Measurements from ENCODE around the gene VARS2.

VARS2 gene

DNA sequence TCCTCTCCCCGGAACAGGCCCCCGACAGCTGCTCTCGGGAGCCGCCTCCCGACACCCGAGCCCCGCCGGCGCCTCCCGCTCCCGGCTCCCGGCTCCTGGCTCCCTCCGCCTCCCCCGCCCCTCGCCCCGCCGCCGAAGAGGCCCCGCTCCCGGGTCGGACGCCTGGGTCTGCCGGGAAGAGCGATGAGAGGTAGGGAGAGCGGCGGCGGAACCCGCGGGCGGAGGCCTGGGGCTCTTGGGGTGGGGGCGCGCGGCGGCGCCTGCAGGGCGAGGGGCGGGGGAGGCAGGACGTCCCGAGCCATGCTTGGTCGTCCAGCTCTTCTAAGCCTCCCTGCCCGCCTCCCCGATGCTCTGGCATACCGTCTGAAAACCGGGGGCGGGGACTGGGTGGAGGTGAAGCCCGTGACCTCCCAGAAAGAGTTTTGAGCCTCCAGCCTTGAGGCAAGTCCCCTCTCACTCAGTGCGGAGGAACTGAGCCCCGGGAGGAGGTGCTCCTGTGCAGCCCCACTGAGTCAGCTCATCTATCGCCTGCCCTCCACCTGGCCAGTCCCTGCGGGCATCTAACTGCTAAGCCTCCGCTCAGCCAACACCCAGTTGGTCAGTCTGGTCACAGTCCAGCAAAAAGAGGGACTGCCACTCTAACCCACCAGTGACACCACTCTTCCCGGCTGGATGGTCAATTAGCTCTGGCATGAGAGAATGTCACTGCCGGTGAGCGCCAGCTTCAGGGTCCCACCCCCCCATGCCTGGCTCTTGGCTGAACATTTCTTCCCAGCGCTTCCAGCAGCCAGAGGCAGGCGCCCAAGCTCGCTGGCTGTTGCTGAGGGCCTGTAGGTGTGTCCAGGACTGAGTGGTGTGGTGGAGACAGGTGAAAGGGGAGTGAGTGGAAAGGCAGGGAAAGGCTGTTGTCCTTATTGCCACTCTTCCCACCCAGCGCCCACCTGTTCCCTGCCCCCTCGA is 29.2 kb upstream of the VARS2 start:
- peak in 1 of 2 experiments; percentile 33 for DNase-seq

DNA sequence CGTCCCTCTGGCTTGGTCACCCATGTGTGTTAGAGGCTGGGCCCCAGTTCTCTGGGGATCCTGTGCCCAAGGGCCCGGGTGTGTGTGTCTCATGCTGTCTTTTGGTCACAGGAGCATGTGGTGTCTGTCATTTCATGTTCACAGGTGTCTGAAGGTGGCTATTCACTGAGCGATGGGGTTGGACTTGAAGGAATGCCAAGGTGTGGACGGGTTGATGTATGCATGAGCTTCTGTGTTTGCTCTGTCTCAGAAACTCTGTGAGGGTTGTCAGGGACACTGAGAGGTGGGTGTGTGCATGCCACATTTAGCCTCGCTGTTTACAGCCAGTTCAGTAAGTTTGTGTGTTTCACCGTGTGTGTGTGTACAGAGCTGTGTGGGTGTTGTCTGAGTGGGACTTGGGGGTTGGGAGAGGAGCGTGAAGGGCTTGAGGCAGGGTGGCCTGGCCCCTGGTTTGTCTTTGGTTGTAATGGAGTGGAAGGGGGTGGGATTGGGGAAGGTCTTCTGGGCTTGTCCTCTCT is 28.5 kb upstream of the VARS2 start:
- no peak for DNase-seq

DNA sequence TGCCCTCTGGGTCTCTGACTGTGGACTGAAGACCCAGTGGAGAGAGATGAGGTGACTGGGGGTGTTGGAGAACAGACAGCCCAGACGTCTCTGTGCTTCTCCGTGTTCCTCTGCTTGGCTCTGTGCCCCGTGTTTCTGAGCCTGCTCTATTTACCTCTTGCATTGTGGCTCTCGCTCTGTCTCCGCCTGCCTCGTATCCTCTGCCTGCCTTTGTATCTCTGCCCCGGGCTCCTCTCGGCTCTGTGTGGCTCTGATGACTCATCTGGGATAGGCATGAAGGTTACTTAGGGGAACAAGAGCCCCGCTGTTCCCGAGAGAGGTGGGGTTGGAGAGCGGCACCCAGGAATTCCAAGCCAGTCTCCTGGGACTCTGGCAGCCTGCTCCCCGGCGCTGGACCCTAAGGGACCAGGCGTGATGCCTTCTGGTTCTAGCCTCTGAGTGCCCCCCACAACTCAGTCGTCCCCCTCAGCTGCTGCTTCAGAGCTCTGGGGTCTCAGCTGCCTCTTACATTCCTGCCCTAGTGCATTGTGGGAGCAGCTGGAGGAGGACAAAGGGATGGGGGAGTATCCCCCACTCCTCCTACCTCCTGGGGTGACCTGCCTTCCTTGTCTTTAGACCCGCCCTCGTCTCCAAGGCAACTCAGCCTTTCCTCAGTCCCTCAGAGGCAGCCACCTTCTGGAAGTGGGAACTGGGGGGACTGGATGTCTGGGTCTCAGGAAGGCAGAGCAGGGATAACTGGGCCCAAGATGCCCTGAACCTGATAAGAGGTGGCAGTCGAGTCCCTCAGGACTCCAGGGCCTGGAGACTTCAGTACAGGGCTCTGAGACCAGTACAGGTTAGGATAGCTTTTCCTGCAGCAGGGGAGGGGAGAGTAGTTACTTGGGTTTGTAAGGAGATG is 27.8 kb upstream of the VARS2 start:
- DNase-seq = peak in 1 of 2 experiments; percentile 35

DNA sequence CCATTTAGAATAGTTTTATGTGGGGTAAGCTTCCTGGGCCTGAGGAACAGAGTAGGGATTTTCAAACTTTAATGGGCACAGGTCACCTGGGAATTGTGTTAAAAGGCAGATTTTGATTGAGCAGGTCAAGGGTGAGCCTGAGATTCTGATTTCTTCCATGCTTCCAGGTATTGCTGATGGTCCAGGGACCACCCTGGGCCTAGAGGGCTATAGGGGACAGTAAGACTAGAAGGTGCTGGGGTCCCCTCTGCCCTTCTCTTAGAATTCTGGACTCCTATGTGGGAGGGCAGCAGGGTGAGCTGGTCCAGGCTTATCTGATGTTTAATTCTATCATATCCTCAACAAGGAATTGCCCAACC is 27.2 kb upstream of the VARS2 start:
- DNase-seq = no peak

DNA sequence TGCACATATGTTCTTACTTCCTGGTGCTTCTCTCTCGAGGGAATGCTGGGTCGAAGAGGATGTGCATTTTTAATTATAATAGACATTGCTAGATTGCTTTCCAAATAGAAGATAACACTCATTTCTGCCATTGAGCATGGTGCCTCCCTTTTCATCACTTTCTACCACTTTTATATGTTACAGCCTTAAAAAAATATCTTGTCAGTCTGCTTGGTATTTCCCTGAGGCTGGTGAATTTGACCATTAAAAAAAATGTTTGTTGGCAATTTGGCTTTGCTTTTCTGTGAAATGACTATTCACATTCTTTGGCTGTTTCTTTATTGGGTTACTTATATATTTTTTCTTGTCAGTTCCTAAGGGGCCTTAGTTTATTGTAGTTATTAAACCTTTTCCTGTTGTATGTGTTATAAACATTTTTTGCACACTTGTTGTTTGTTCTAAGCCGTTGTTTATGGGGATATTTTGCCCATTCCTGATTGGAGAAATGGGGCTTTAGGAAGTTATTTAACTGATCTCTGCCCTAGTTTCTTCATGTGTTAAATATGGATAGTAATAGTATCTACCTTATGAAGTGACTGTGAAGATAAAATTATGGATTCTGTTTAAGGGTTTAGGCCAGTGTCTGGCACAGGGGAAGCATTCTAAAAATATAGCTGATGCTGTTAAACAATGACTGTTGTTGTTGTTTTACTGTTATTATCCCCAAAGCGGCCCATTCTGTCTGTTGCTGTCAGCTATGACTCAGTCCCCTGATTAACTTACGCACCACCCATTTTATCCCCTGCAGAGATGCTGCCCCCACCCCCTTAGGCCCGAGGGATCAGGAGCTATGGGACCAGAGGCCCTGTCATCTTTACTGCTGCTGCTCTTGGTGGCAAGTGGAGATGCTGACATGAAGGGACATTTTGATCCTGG is 25.9 kb upstream of the VARS2 start:
- no peak for DNase-seq

DNA sequence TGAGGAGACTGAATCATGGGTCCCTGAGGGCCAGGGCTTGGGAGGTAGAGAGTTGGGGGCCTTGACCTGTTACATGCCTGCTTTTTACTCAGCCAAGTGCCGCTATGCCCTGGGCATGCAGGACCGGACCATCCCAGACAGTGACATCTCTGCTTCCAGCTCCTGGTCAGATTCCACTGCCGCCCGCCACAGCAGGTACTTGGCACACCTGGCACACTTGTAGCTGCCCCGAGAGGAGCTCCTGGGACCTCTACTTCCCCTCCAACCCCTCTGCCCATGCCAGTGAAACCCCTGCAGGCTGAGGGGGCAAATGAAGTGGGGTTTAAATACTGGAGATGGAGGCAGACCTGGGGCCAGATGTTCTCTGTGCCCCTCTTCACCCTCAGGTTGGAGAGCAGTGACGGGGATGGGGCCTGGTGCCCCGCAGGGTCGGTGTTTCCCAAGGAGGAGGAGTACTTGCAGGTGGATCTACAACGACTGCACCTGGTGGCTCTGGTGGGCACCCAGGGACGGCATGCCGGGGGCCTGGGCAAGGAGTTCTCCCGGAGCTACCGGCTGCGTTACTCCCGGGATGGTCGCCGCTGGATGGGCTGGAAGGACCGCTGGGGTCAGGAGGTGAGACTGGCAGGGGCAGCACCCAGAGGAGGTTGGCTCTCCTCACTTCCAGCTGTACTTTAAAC is 25.1 kb upstream of the VARS2 start:
- no peak for DNase-seq

DNA sequence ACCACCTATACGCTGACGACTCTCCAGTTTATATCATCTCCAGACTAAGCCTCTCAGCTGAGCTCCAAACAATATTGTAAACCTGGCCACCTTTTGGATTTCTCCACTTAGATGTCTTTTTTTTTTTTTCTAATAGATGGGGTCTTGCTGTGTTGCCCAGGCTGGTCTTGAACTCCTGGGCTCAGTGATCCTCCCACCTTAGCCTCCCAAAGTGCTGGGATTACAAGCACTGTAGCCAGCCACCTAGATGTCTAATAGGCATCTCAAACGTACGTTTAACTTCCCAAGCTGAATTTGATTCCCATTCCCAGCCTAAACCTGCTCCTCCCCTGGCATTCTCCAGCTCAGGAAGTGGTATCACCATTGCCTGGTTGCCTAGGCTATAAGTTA is 24.5 kb upstream of the VARS2 start:
- no peak for DNase-seq

DNA sequence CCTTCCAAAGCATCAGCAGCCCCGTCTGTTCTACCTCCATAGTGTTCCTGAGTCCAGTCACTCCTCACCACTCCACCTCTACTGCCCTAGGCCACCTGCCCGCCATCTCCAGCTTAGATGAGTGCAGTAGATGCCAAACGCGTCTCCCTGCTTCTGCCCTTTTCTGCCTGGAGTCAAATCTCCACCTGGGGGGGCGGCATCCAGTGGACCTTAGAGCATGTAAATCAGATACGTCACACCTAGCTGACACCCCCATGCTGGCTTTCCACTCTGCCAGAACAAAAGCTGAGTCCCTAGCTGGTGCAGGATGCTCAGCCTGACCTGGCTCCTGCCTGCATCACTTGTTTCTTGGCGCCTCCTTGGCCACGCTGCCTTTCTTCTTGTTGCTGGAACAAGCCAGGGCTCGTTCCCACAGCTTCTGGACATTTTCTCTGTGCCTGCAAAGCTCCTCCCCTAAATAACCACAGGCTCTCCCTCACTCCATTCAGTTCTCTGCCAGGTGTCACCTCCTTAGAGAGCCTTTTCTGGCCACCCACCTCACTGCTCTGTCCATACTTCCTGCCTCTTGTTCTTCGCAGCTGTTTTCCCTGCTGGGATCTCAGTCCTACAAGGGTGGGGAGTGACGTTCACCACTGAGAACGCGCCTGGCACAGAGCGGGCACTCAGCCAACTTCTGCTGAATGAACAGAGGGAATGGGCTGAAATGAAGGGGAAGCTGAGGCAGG is 24.0 kb upstream of the VARS2 start:
- DNase-seq = no peak

DNA sequence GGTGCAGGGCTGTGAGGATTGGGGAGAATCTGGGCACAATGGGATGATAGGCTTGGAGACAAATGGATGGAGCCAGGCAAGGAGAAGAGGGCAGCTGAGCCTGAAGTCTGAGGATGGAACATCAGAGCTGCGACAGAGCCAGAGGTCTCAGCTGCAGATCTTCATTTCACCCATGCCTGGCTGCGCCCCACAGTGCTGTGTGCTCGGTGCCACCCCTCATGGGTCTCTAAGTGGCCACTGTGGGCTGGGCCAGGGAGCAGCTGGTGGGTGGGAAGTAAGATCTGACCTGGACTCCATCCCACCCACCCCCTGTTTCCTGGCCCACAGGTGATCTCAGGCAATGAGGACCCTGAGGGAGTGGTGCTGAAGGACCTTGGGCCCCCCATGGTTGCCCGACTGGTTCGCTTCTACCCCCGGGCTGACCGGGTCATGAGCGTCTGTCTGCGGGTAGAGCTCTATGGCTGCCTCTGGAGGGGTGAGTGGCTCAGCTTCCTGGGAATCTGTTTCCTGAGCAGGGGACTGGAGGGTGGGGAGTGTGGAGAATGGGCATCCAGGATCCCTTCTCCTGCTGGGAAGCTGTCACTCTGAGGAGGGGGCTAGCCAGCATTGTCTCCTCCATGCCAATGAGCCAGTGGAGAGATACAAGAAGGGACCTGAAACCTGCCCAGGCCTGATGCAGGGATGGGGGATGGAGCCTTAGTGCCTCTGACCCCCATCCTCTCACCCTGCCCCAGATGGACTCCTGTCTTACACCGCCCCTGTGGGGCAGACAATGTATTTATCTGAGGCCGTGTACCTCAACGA is 23.2 kb upstream of the VARS2 start:
- no peak for DNase-seq

DNA sequence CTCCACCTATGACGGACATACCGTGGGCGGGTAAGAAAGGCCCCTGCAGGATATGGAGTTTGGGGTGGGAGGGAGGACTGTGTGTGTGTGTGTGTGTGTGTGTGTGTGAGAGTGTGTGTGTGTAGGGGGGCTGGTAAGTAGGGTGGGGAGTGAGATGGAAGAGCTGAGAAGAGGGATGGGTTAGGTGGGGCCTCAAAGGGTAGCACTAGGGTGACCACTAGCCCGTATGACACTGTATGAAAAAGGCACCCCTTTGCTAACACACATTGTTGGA is 22.7 kb upstream of the VARS2 start:
- DNase-seq = no peak

DNA sequence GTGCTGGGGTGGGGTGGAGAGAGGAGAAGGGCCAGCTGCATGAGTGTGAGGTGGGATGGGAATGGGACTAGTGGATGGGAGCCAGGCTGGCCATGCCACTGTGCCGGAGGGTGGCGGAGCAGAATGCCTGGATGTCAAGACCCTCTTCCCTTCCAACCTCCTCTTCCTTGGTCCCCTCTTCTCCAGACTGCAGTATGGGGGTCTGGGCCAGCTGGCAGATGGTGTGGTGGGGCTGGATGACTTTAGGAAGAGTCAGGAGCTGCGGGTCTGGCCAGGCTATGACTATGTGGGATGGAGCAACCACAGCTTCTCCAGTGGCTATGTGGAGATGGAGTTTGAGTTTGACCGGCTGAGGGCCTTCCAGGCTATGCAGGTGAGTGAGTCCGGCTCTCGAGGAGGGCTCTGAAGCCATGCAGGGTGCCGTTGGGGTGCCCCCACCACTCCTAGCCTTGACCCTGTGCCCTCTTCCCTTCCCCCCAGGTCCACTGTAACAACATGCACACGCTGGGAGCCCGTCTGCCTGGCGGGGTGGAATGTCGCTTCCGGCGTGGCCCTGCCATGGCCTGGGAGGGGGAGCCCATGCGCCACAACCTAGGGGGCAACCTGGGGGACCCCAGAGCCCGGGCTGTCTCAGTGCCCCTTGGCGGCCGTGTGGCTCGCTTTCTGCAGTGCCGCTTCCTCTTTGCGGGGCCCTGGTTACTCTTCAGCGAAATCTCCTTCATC is 22.1 kb upstream of the VARS2 start:
- DNase-seq = no peak

DNA sequence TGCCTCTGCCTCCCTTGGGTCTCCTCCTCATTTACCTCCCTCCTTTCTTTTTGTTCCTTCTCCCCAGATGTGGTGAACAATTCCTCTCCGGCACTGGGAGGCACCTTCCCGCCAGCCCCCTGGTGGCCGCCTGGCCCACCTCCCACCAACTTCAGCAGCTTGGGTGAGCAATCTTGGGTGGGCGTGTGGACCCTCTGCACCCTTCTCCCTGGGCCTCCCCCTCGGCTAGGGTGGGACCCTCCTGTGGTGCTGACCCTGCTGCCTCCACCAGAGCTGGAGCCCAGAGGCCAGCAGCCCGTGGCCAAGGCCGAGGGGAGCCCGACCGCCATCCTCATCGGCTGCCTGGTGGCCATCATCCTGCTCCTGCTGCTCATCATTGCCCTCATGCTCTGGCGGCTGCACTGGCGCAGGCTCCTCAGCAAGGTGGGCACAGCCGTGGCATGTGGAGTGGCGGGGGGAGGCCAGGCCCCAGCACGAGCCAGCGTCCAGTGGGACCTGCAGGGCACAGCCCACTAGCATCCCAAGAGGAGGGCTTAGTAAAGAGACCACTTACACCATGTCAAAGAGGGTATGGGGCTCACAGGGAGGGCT is 20.9 kb upstream of the VARS2 start:
- DNase-seq = no peak

DNA sequence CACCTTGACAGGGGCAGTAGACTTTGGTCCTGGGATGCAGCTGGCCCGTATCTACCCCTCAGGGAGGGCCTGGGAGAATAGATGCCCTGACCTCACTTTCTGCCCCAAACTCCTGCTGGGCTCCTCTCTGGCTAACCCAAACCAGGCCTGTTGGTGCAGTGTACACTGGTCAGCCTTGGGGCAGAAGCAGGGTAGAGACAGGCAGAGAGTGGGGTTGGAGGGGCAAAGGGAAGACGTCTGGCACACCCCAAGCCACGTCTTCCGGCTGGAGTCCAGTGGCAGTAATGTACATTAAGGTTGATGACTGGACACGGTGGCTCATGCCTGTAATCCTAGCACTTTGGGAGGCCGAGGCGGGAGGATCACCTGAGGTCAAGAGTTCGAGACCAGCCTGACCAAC is 20.4 kb upstream of the VARS2 start:
- DNase-seq = no peak

DNA sequence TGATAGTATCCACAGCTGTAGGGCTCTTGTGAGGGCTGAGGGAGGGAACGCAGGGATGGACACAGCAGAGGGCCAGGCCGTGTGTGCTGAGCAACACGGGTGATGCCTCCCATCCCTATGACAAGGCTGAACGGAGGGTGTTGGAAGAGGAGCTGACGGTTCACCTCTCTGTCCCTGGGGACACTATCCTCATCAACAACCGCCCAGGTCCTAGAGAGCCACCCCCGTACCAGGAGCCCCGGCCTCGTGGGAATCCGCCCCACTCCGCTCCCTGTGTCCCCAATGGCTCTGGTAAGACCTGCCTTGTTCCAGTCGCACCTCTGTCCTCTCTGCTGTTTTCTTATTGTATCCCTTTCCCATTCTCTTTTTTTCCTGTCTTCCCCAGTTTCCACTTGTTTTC is 19.7 kb upstream of the VARS2 start:
- no peak for DNase-seq

DNA sequence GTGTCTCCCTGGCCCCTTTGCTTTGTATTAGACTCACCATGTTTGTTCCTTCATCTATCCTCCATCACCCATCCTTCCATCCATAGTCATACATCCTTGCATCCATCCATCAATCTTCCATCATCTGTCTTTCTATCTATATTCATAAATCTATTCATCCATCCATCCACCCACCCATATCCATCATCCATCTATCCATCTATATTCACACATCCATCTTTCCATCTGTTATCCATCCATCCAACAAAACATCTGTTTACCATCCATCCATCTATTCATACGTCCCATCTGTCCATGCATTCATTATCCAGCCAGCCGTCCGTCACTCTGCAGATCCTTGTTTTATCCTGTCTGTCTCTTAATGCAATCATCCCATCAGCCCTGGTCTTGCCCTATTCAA is 19.1 kb upstream of the VARS2 start:
- no peak for DNase-seq

DNA sequence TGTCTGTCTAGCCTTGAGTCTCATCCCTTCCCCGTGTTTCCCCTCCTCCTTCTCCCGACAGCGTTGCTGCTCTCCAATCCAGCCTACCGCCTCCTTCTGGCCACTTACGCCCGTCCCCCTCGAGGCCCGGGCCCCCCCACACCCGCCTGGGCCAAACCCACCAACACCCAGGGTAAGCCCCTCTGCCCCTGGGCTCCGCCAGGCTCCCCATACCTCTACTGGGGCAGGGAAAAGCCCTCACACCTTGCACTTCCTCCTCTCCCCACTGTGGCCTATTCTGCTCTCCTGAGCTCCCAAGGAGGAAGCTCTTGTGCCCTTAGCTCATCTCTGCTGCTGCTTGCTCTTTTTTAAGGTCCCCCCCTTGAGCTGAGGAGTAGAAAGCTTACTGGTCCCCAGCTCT is 18.7 kb upstream of the VARS2 start:
- DNase-seq = no peak

DNA sequence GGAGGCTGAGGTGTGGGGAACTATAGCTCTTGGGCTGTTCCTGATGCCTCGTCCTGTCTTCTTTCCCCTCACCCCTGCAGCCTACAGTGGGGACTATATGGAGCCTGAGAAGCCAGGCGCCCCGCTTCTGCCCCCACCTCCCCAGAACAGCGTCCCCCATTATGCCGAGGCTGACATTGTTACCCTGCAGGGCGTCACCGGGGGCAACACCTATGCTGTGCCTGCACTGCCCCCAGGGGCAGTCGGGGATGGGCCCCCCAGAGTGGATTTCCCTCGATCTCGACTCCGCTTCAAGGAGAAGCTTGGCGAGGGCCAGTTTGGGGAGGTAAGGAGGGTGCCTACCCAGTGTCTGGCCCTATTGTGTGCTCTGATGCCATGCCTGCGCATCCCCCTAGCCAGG is 17.5 kb upstream of the VARS2 start:
- no peak for DNase-seq

DNA sequence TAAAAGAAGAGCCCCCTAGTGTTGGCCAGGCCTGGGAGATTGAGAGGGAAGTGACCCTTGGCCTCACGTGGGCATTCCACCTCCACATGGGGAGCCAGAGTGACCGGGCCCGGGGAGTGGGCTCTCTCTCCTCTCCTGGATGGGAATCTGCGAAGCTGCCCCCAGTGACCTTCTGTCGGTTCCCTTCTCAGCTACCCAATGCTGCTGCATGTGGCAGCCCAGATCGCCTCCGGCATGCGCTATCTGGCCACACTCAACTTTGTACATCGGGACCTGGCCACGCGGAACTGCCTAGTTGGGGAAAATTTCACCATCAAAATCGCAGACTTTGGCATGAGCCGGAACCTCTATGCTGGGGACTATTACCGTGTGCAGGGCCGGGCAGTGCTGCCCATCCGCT is 16.2 kb upstream of the VARS2 start:
- no peak for DNase-seq

DNA sequence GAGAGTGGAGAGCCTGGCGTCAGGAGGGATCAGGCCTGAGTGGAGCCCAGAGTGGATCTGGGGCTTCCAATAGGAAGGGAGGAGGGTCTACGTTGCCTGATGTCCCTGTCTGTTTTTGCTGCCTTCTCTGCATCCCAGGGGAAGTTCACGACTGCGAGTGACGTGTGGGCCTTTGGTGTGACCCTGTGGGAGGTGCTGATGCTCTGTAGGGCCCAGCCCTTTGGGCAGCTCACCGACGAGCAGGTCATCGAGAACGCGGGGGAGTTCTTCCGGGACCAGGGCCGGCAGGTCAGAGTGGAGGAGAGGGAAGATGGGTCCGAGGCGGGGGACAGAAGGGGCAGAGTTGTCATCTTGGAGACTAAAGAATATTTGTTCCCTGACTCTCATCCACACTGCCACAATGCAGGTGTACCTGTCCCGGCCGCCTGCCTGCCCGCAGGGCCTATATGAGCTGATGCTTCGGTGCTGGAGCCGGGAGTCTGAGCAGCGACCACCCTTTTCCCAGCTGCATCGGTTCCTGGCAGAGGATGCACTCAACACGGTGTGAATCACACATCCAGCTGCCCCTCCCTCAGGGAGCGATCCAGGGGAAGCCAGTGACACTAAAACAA is 15.2 kb upstream of the VARS2 start:
- no peak for DNase-seq
